Common myeloid progenitor, CD34-positive (primary cell): ENCODE measurements around the gene NOP9.

ENCODE experiments used
- CTCF ChIA-PET: fragments of 350-600 bp; sonication (Branson Sonifier 250); formaldehyde crosslinking; loops from one replicate; lab custom pipeline; 2021; ENCODE audit warnings: antibody characterized with exemption; lab: Charles Lee
- POLR2A ChIA-PET: fragments of 350-600 bp; sonication (Branson Sonifier 250); formaldehyde crosslinking; loops from one replicate; lab custom pipeline; 2021; ENCODE audit warnings: antibody characterized with exemption; lab: Charles Lee
- DNase-seq, 3 donors: peaks; one replicate each; pipeline versions ENCODE4 v3.0.0 to v3.0.0-alpha.2; 2013
- H3K27ac ChIP-seq, 2 experiments: 1 replicate in 1 of 2; 2 replicates in 1 of 2; pipeline ENCODE4 v1.7.0; 2013; ENCODE audit warnings: inconsistent platforms in 2 of 2, low read length in 2 of 2, mild to moderate bottlenecking in 2 of 2, low read depth in 1 of 2, moderate library complexity in 1 of 2; ENCODE audit not compliant: severe bottlenecking in 2 of 2, insufficient read depth in 1 of 2, poor library complexity in 1 of 2
- H3K27me3 ChIP-seq, 5 experiments: replicated peaks in 2 of 5; 1 replicate in 3 of 5; 2 replicates in 2 of 5; pipeline versions ENCODE4 v1.6.1 to v1.7.0; 2013; ENCODE audit warnings: low read length in 4 of 5, mild to moderate bottlenecking in 2 of 5, moderate library complexity in 2 of 5, inconsistent platforms in 1 of 5; ENCODE audit not compliant: insufficient read depth in 5 of 5, control insufficient read depth in 4 of 5
- H3K36me3 ChIP-seq, 4 experiments: 1 replicate in 2 of 4; 2 replicates in 2 of 4; pipeline versions ENCODE4 v1.6.1 to v1.7.0; 2013; ENCODE audit warnings: low read length in 3 of 4, control low read depth in 1 of 4, mild to moderate bottlenecking in 1 of 4; ENCODE audit not compliant: control insufficient read depth in 4 of 4, insufficient read depth in 4 of 4
- H3K4me1 ChIP-seq, 4 experiments: 1 replicate in 3 of 4; 2 replicates in 1 of 4; pipeline versions ENCODE4 v1.6.1 to v1.7.1; 2013; ENCODE audit warnings: low read length in 3 of 4, mild to moderate bottlenecking in 3 of 4, control low read depth in 1 of 4, inconsistent platforms in 1 of 4, moderate library complexity in 1 of 4; ENCODE audit not compliant: control insufficient read depth in 4 of 4, insufficient read depth in 4 of 4; ENCODE audit errors: control extremely low read depth in 1 of 4
- H3K4me3 ChIP-seq, 7 experiments: 1 replicate in 4 of 7; 2 replicates in 3 of 7; pipeline versions ENCODE4 v1.5.1 to v1.7.0; 2013; ENCODE audit warnings: mild to moderate bottlenecking in 7 of 7, low read length in 6 of 7, moderate library complexity in 6 of 7, inconsistent platforms in 2 of 7, low read depth in 2 of 7, control low read depth in 1 of 7; ENCODE audit not compliant: insufficient read depth in 4 of 7, control insufficient read depth in 1 of 7; ENCODE audit errors: extremely low read depth in 1 of 7
- H3K9me3 ChIP-seq, 5 experiments: 1 replicate in 4 of 5; 2 replicates in 1 of 5; pipeline versions ENCODE4 v1.6.1 to v1.7.1; 2013; ENCODE audit warnings: low read length in 4 of 5, mild to moderate bottlenecking in 2 of 5, inconsistent platforms in 1 of 5, low read depth in 1 of 5, moderate library complexity in 1 of 5; ENCODE audit not compliant: control insufficient read depth in 4 of 5, insufficient read depth in 2 of 5; ENCODE audit errors: control extremely low read depth in 1 of 5
- WGBS: methylation state at CpG from one replicate; pipeline ENCODE4 v1.1.5; 2013; ENCODE audit not compliant: insufficient coverage; 5-methylcytosine and 5-hydroxymethylcytosine counted together

The NOP9 gene

GRCh38 chr14:24331731-24332267, 32.1 kb downstream of the NOP9 start:
- peak overlapping the region in 2 of 7 experiments; percentile 40 to 63 for H3K4me3 ChIP-seq
- ChIA-PET POLR2A (interaction anchor here (0.6 to 2.1 kb wide), 4 partner anchors 10 to 37 kb away, joined by 3 to 5 read pairs (median 3); no protein-coding TSS in a partner anchor), CTCF (interaction anchor here (0.8 to 21.7 kb wide), 14 partner anchors 7 to 101 kb away, joined by 3 to 488 read pairs (median 8); partner anchors contain the start of genes CBLN3, CIDEB, DHRS1 and KHNYN)
- peaks cover 19 to 77% (median 72%) of the 10 kb centered on the region in 4 experiments for H3K4me1 ChIP-seq
- peaks cover 0 to 34% (median 10%) of the 10 kb centered on the region in 5 experiments for H3K27me3 ChIP-seq
- no peaks in the 10 kb centered on the region for H3K9me3 ChIP-seq
- DNase-seq = no peak
- H3K27ac ChIP-seq = no peak overlapping the region
- WGBS = 66% methylated on average over 25 of the region's 26 CpGs
- peaks cover 0 to 6% (median 4%) of the 10 kb centered on the region in 4 experiments for H3K36me3 ChIP-seq

GRCh38 chr14:24332268-24332993, 32.8 kb downstream of the NOP9 start:
- WGBS = 4% methylated on average over 51 of the region's 56 CpGs
- Histone ChIP-seq H3K4me3 (peak overlapping the region in 6 of 7 experiments; percentile 19 to 63 (median 30)), H3K4me1 (peaks cover 15 to 71% (median 68%) of the 10 kb centered on the region in 4 experiments), H3K36me3 (peaks cover 0 to 12% (median 7%) of the 10 kb centered on the region in 4 experiments), H3K27me3 (peaks cover 0 to 34% (median 10%) of the 10 kb centered on the region in 5 experiments), H3K27ac (no peak overlapping the region), H3K9me3 (no peaks in the 10 kb centered on the region)
- CTCF ChIA-PET = interaction anchor here (0.6 to 21.7 kb wide), 25 partner anchors 8 to 119 kb away, joined by 3 to 488 read pairs (median 6); partner anchors contain the start of genes CBLN3, CHMP4A, CIDEB and DHRS1
- DNase-seq = peak; percentile 89 to 95 (median 94)
- POLR2A ChIA-PET = interaction anchor here (0.7 to 2.1 kb wide), 7 partner anchors 11 to 104 kb away, joined by 3 to 8 read pairs (median 4); no protein-coding TSS in a partner anchor

- ChIA-PET CTCF (interaction anchor here (1.0 to 21.7 kb wide), 14 partner anchors 10 to 120 kb away, joined by 3 to 488 read pairs (median 16); partner anchors contain the start of genes CBLN3, CIDEB, DHRS1 and KHNYN), POLR2A (interaction anchor here (1.0 to 1.9 kb wide), 3 partner anchors 64 to 102 kb away, joined by 3 to 8 read pairs (median 4); partner anchors contain the start of gene NYNRIN)
- no peak for DNase-seq
- Histone ChIP-seq H3K36me3 (peaks cover 0 to 18% (median 9%) of the 10 kb centered on the region in 4 experiments), H3K27ac (no peak within 1 kb of the TSS), H3K27me3 (peaks cover 0 to 34% (median 10%) of the 10 kb centered on the region in 5 experiments), H3K4me3 (peak within 1 kb of the TSS in 6 of 7 experiments; percentile 17 to 71 (median 52)), H3K9me3 (no peaks in the 10 kb centered on the region), H3K4me1 (peaks cover 15 to 71% (median 68%) of the 10 kb centered on the region in 4 experiments)
- 2% methylated on average over 47 of the region's 65 CpGs for WGBS
These were observed 35.0 kb downstream of the NOP9 start, which contains the start of gene ADCY4 for GRCh38 chr14:24334431-24335291. TSS of gene ADCY4 (minus strand) at chr14:24335071. CDS start at chr14:24334652, 419 bp downstream.

- peaks cover 0 to 18% (median 9%) of the 10 kb centered on the region in 4 experiments for H3K36me3 ChIP-seq
- POLR2A ChIA-PET = interaction anchor here (0.6 to 1.8 kb wide), 2 partner anchors 75 to 96 kb away, joined by 3 to 5 read pairs; no protein-coding TSS in a partner anchor
- peaks cover 15 to 71% (median 67%) of the 10 kb centered on the region in 4 experiments for H3K4me1 ChIP-seq
These were observed 36.0 kb downstream of the NOP9 start for GRCh38 chr14:24335461-24336171.

GRCh38 chr14:24337144-24337823, 37.6 kb downstream of the NOP9 start:
- DNase-seq = no peak
- peaks cover 10 to 62% (median 58%) of the 10 kb centered on the region in 4 experiments for H3K4me1 ChIP-seq
- WGBS = 100% methylated on average over 6 of the region's 7 CpGs
- POLR2A ChIA-PET = interaction anchor here (1.8 kb wide), 1 partner anchor 94 kb away, joined by 5 read pairs; no protein-coding TSS in a partner anchor
- H3K36me3 ChIP-seq = peaks cover 0 to 18% (median 9%) of the 10 kb centered on the region in 4 experiments
- no peak overlapping the region for H3K27ac ChIP-seq
- peaks cover 0 to 32% (median 9%) of the 10 kb centered on the region in 5 experiments for H3K27me3 ChIP-seq
- CTCF ChIA-PET = interaction anchor here (0.8 to 21.7 kb wide), 10 partner anchors 10 to 95 kb away, joined by 3 to 488 read pairs (median 23); partner anchors contain the start of genes CBLN3, CIDEB, DHRS1 and KHNYN
- no peaks in the 10 kb centered on the region for H3K9me3 ChIP-seq
- H3K4me3 ChIP-seq = no peak overlapping the region

More at GRCh38 chr14:24335461-24336171, 36.0 kb downstream of the NOP9 start:
- Histone ChIP-seq H3K4me3 (peak overlapping the region in 4 of 7 experiments; percentile 21 to 67 (median 54)), H3K27me3 (peaks cover 0 to 34% (median 9%) of the 10 kb centered on the region in 5 experiments), H3K27ac (no peak overlapping the region), H3K9me3 (no peaks in the 10 kb centered on the region)
- DNase-seq = peak in 2 of 3 donors; percentile 66 to 75
- CTCF ChIA-PET = interaction anchor here (0.8 to 21.7 kb wide), 9 partner anchors 11 to 121 kb away, joined by 3 to 488 read pairs (median 19); partner anchors contain the start of genes CBLN3, CIDEB, DHRS1 and KHNYN
- 24% methylated on average over 5 of the region's 12 CpGs for WGBS
